Measurements from ENCODE around the gene ERGIC1. TPM values are rescaled to one million over a fixed set of nuclear protein-coding genes. Genes with fewer than 3 reads are reported as not detected.
A peak's percentile ranks its signal among the peaks of the same experiment; 100 is the strongest.

Gene ERGIC1
- polyA plus RNA-seq, 1 experiment = 137 TPM

- Histone ChIP-seq H3K4me3 (ENCODE audit: low read depth, low read length) (no peak overlapping the region), H3K9me3 (ENCODE audit: control insufficient read depth, insufficient read depth, low read length) (no peaks in the 10 kb centered on the region; the same call in 1 of the 2 replicates), H3K27me3 (ENCODE audit: control insufficient read depth, insufficient read depth, low read length) (no peaks in the 10 kb centered on the region), H3K27ac (ENCODE audit: low read depth, low read length) (peak overlapping the region; percentile 92)
- CTCF ChIA-PET = interaction anchor here (0.6 to 1.4 kb wide), 2 partner anchors 11 to 140 kb away, joined by 3 to 6 read pairs; no protein-coding TSS in a partner anchor
- POLR2A ChIA-PET = interaction anchor here (1.5 kb wide), 1 partner anchor 83 kb away, joined by 9 read pairs; the partner anchor contains the start of gene DUSP1
- DNase-seq (ENCODE audit: low read depth, low spot score) = no peak
- no peak for TF ChIP-seq CTCF (IDR thresholded peaks at IDR 0.05; ENCODE audit: low read depth, low read length)
These were observed 20.4 kb downstream of the ERGIC1 start for GRCh38 chr5:172854451-172854871.

GRCh38 chr5:172854971-172855370, 20.9 kb downstream of the ERGIC1 start:
- CTCF ChIA-PET = interaction anchor here (1.4 kb wide), 1 partner anchor 141 kb away, joined by 6 read pairs; no protein-coding TSS in a partner anchor
- Histone ChIP-seq H3K9me3 (ENCODE audit: control insufficient read depth, insufficient read depth, low read length) (no peaks in the 10 kb centered on the region; the same call in 1 of the 2 replicates), H3K27me3 (ENCODE audit: control insufficient read depth, insufficient read depth, low read length) (no peaks in the 10 kb centered on the region), H3K4me3 (ENCODE audit: low read depth, low read length) (no peak overlapping the region), H3K27ac (ENCODE audit: low read depth, low read length) (peak overlapping the region; percentile 84)
- POLR2A ChIA-PET = interaction anchor here (1.5 kb wide), 1 partner anchor 84 kb away, joined by 9 read pairs; the partner anchor contains the start of gene DUSP1
- TF ChIP-seq CTCF (IDR thresholded peaks at IDR 0.05; ENCODE audit: low read depth, low read length) = no peak
- no peak for DNase-seq (ENCODE audit: low read depth, low spot score)

- no peak overlapping the region for H3K4me3 ChIP-seq (ENCODE audit: low read depth, low read length)
- H3K27ac ChIP-seq (ENCODE audit: low read depth, low read length) = peak overlapping the region; percentile 84
- DNase-seq (ENCODE audit: low read depth, low spot score) = no peak
- ChIA-PET CTCF (no interaction called here), POLR2A (interaction anchor here (1.5 kb wide), 1 partner anchor 84 kb away, joined by 9 read pairs; the partner anchor contains the start of gene DUSP1)
- H3K27me3 ChIP-seq (ENCODE audit: control insufficient read depth, insufficient read depth, low read length) = no peaks in the 10 kb centered on the region
- no peaks in the 10 kb centered on the region; the same call in 1 of the 2 replicates for H3K9me3 ChIP-seq (ENCODE audit: control insufficient read depth, insufficient read depth, low read length)
- no peak for TF ChIP-seq CTCF (IDR thresholded peaks at IDR 0.05; ENCODE audit: low read depth, low read length)
These were observed 21.7 kb downstream of the ERGIC1 start for GRCh38 chr5:172855597-172856292.

- ChIA-PET POLR2A (no interaction called here), CTCF (no interaction called here)
- H3K27me3 ChIP-seq (ENCODE audit: control insufficient read depth, insufficient read depth, low read length) = no peaks in the 10 kb centered on the region
- no peak overlapping the region for H3K27ac ChIP-seq (ENCODE audit: low read depth, low read length)
- H3K4me3 ChIP-seq (ENCODE audit: low read depth, low read length) = no peak overlapping the region
- DNase-seq (ENCODE audit: low read depth, low spot score) = no peak
- no peak for TF ChIP-seq CTCF (IDR thresholded peaks at IDR 0.05; ENCODE audit: low read depth, low read length)
- H3K9me3 ChIP-seq (ENCODE audit: control insufficient read depth, insufficient read depth, low read length) = no peaks in the 10 kb centered on the region; the same call in 1 of the 2 replicates
These were observed 22.3 kb downstream of the ERGIC1 start for GRCh38 chr5:172856336-172856735.

GRCh38 chr5:172857982-172858381, 23.9 kb downstream of the ERGIC1 start:
- no peak for DNase-seq (ENCODE audit: low read depth, low spot score)
- H3K4me3 ChIP-seq (ENCODE audit: low read depth, low read length) = no peak overlapping the region
- TF ChIP-seq CTCF (IDR thresholded peaks at IDR 0.05; ENCODE audit: low read depth, low read length) = no peak
- H3K27ac ChIP-seq (ENCODE audit: low read depth, low read length) = peak overlapping the region; percentile 90
- ChIA-PET POLR2A (interaction anchor here (3.1 kb wide), 1 partner anchor 88 kb away, joined by 15 read pairs; the partner anchor contains the start of gene DUSP1), CTCF (no interaction called here)
- no peaks in the 10 kb centered on the region; the same call in 1 of the 2 replicates for H3K9me3 ChIP-seq (ENCODE audit: control insufficient read depth, insufficient read depth, low read length)
- H3K27me3 ChIP-seq (ENCODE audit: control insufficient read depth, insufficient read depth, low read length) = no peaks in the 10 kb centered on the region

All from AG04450 (cell line).